ENCODE data around the gene MYO3B.

DNA sequence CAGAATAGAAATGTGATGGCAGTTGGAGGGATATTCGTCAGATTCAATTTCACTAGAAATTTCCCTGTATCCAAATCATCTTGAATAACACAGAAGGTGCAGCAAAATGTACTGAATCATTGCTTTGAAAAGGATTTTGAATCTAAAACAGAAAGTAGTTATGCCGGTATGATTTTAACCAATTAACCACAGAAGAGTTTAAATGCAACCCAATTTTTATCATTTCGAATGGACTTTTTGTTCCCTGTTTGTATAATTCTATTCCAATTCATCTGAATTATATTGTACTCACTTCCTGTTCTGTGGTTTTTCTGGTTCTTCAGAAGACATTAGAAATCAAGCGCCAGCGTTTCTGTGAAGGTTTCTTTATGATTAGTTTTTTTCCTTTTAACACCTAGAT, 190.4 kb downstream of the MYO3B start:
- TF ChIP-seq POLR2A (IDR thresholded peaks at IDR 0.05) (no peak), CTCF (IDR thresholded peaks at IDR 0.05) (no peak)
